HepG2 (cell line): ENCODE results near the gene API5.

Source experiments
- ASH2L ChIP-seq: fragments of 300-600, 200-600 bp; sonication (generic); IDR thresholded peaks from 2 replicates; pipeline ENCODE4 v1.7.0; 2017; ENCODE audit warnings: low read depth, mild to moderate bottlenecking, moderate library complexity, mixed read lengths, low read length; ENCODE audit not compliant: insufficient read length
- FOXO4 ChIP-seq: sonication (generic); formaldehyde crosslinking; conservative IDR thresholded peaks from 2 replicates; pipeline ENCODE4 v1.8.1; 2023; ENCODE audit warnings: missing genetic modification reagents
- GABPA ChIP-seq, 2 experiments: IDR thresholded peaks; 2 replicates each; pipeline ENCODE4 v1.6.1; 2011 to 2016; ENCODE audit warnings: low read depth in 2 of 2, low read length in 1 of 2, missing biosample characterization in 1 of 2, missing genetic modification characterization in 1 of 2
- MAFK ChIP-seq, 2 experiments: IDR thresholded peaks in 1 of 2; conservative IDR thresholded peaks in 1 of 2; 2 replicates each; pipeline ENCODE4 v1.6.1; 2011; ENCODE audit warnings: improper control_type of control experiment in 2 of 2, low read length in 2 of 2
- MYPOP ChIP-seq: sonication (generic); formaldehyde crosslinking; IDR thresholded peaks from 2 replicates; pipeline ENCODE4 v1.8.1; 2023; ENCODE audit warnings: mild to moderate bottlenecking, moderate library complexity, missing genetic modification reagents
- YY1 ChIP-seq: IDR thresholded peaks from 2 replicates; pipeline ENCODE4 v1.6.1; 2011; ENCODE audit warnings: low read length, low read depth, moderate library complexity, mild to moderate bottlenecking; ENCODE audit not compliant: insufficient read depth, insufficient replicate concordance
- ZBTB38 ChIP-seq: sonication (generic); formaldehyde crosslinking; IDR thresholded peaks from 2 replicates; pipeline ENCODE4 v1.5.1; 2020; ENCODE audit warnings: mild to moderate bottlenecking, missing genetic modification reagents
- ZNF589 ChIP-seq: sonication (generic); formaldehyde crosslinking; conservative IDR thresholded peaks from 2 replicates; pipeline ENCODE4 v1.8.0; 2022; ENCODE audit warnings: mild to moderate bottlenecking, moderate library complexity, missing genetic modification reagents

DNA sequence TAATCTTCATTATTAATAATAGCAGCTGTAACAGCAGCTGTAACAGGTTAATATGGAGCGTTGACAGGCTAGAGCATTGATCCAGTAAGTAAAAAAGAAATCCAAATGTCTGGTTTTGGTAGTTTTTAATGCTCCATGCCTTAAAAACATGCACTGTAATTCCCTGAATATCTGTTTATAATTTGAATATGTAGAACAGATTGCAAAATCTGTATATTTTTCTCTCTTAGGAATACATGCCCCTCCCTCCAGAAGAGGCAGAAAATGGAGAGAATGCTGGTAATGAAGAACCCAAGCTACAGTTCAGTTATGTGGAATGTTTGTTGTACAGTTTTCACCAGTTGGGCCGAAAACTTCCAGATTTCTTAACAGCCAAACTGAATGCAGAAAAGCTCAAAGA is 16.7 kb downstream of the API5 start:
- TF ChIP-seq ASH2L (no peak), MAFK (conservative IDR thresholded peaks at IDR 0.05 in 1 of 2, IDR thresholded peaks at IDR 0.05 in 1 of 2; ENCODE audit: low read length in 2 of 2) (no peak), ZBTB38 (CRISPR knock-in tag) (no peak), FOXO4 (CRISPR knock-in tag) (no peak), YY1 (no peak), ZNF589 (CRISPR knock-in tag) (no peak), GABPA (IDR thresholded peaks at IDR 0.05; ENCODE audit: low read depth, low read length) (no peak), GABPA (CRISPR knock-in tag; IDR thresholded peaks at IDR 0.05; ENCODE audit: low read depth) (no peak), MYPOP (no peak)
